Mesothelial cell of epicardium (in vitro differentiated cells): ENCODE results near the gene AUNIP. TPM values are rescaled to one million over a fixed set of nuclear protein-coding genes. Genes with fewer than 3 reads are reported as not detected.

Experiments
- DNase-seq, 2 experiments: peaks; one replicate each; pipeline ENCODE4 v3.0.0; 2021; ENCODE audit warnings: low spot score in 2 of 2; ENCODE audit not compliant: unreplicated experiment in 2 of 2
- H3K27ac Mint-ChIP-seq: 2 replicates; pipeline ENCODE4 v1.8.0; 2021; ENCODE audit warnings: mixed read lengths
- H3K27me3 Mint-ChIP-seq: 2 replicates; pipeline ENCODE4 v1.8.0; 2021; ENCODE audit warnings: low read depth, mixed read lengths
- H3K36me3 Mint-ChIP-seq: 2 replicates; pipeline ENCODE4 v1.8.0; 2021; ENCODE audit warnings: mixed read lengths
- H3K4me1 Mint-ChIP-seq: 2 replicates; pipeline ENCODE4 v1.8.0; 2021; ENCODE audit warnings: mixed read lengths
- H3K4me3 Mint-ChIP-seq: 2 replicates; pipeline ENCODE4 v1.8.0; 2021; ENCODE audit warnings: mild to moderate bottlenecking, moderate library complexity, mixed read lengths
- H3K9me3 Mint-ChIP-seq: 2 replicates; pipeline ENCODE4 v1.8.0; 2021; ENCODE audit warnings: mixed read lengths
- total RNA-seq: library from RNA; stranded (reverse); gene quantifications from 3 replicates; pipeline ENCODE4 v1.2.1, GENCODE V29; 2021
- TF ChIP-seq, protein P1 (sequence below): fragments of 200-600 bp; sonication (generic); IDR thresholded peaks from one replicate; pipeline ENCODE4 v1.5.0; 2021; ENCODE audit warnings: antibody characterized with exemption; ENCODE audit not compliant: unreplicated experiment

Gene AUNIP
- total RNA-seq, 1 donor from 2014 or later: 2.7 TPM

DNA sequence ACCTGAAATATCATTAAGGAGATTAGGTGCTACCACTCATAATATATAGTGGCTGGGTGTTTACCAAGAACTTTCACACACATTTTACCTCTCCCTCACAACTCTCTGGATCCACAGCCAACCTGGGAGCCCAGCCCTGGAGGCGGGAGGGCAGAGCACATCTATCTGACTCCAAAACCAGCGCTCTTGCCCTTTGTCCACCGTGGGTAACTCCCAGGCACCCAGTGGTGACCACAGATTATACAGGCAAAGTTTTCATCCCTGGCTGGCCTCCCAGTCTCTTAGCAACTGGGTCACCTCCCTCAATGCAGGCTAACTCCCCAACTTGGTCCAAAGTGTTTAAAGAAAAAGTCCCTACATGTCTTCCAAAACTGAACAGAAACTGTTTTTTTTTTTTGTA, 13.9 kb upstream of the AUNIP start:
- TF ChIP-seq, protein P1, sequence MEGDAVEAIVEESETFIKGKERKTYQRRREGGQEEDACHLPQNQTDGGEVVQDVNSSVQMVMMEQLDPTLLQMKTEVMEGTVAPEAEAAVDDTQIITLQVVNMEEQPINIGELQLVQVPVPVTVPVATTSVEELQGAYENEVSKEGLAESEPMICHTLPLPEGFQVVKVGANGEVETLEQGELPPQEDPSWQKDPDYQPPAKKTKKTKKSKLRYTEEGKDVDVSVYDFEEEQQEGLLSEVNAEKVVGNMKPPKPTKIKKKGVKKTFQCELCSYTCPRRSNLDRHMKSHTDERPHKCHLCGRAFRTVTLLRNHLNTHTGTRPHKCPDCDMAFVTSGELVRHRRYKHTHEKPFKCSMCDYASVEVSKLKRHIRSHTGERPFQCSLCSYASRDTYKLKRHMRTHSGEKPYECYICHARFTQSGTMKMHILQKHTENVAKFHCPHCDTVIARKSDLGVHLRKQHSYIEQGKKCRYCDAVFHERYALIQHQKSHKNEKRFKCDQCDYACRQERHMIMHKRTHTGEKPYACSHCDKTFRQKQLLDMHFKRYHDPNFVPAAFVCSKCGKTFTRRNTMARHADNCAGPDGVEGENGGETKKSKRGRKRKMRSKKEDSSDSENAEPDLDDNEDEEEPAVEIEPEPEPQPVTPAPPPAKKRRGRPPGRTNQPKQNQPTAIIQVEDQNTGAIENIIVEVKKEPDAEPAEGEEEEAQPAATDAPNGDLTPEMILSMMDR: no peak
- Mint-ChIP-seq H3K4me3 (peak overlapping the region; percentile 13), H3K27ac (peak overlapping the region; percentile 80), H3K36me3 (peaks cover 3% of the 10 kb centered on the region), H3K4me1 (peaks cover 33% of the 10 kb centered on the region), H3K9me3 (no peaks in the 10 kb centered on the region), H3K27me3 (no peaks in the 10 kb centered on the region)
- DNase-seq: no peak

DNA sequence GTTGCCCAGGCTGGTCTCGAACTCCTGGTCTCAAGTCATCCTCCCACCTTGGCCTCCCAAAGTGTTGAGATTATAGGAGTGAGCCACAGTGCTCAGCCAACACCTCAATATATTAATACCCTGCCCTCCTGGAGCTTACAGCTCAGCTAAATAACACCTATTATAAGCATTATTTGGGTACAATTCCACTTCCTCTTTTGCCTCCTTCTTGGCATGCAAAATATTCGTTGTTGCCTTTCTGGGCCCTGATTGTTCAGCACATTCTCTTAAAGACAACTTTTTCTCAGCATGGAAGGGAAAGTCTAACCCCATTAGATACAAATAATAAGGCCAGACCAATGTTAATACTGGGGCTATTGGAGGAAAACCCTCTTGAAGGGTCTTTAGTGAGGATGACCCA, 13.5 kb upstream of the AUNIP start:
- H3K27me3 Mint-ChIP-seq: no peaks in the 10 kb centered on the region
- H3K4me1 Mint-ChIP-seq: peaks cover 34% of the 10 kb centered on the region
- H3K4me3 Mint-ChIP-seq: no peak overlapping the region

DNA sequence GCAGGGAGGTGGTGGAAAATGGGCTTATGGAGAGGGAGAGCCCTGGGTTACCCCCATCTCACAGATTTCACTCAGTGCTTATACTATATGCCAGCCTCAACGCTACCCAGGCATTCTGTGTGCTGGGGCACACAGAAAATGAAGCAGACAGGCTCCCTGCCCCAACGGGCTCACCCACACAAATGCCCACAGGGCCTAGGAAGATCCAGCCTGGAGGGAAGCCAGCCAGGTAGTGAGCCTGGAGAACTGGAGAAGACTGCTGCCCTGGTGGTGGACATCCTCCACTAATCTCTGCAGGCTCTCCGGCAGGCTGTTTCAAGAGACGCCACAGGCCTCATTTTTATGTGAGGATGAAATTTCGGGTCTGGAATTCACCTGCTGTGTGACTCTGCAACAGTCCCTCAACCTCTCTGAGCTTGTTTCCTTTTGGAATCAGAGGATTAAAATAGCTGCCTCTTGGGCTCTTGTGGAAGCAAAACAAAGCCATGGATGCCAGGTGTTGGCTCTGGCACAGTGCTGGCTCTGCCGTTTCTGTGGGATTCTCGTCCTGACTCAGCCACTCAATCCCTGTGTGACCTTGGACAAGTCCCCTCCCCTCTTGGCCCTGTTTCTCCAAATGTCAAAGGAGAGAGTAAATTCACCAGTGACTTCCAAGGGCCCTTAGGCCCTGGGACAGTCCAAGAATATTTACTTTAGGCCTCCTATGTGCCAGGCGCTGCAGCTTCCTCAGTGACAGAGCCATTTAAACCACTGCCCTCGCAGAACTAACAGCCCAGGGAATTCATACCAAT, 12.6 kb upstream of the AUNIP start:
- Mint-ChIP-seq H3K27ac (peak overlapping the region; percentile 43), H3K27me3 (no peaks in the 10 kb centered on the region), H3K9me3 (no peaks in the 10 kb centered on the region), H3K4me3 (no peak overlapping the region), H3K4me1 (peaks cover 35% of the 10 kb centered on the region), H3K36me3 (peaks cover 3% of the 10 kb centered on the region)
- no peak for DNase-seq
- TF ChIP-seq, protein P1: no peak

More for the DNA sequence above, 13.5 kb upstream of the AUNIP start:
- DNase-seq: no peak
- H3K9me3 Mint-ChIP-seq: no peaks in the 10 kb centered on the region
- TF ChIP-seq, protein P1: no peak
- H3K27ac Mint-ChIP-seq: peak overlapping the region; percentile 80
- H3K36me3 Mint-ChIP-seq: peaks cover 3% of the 10 kb centered on the region

DNA sequence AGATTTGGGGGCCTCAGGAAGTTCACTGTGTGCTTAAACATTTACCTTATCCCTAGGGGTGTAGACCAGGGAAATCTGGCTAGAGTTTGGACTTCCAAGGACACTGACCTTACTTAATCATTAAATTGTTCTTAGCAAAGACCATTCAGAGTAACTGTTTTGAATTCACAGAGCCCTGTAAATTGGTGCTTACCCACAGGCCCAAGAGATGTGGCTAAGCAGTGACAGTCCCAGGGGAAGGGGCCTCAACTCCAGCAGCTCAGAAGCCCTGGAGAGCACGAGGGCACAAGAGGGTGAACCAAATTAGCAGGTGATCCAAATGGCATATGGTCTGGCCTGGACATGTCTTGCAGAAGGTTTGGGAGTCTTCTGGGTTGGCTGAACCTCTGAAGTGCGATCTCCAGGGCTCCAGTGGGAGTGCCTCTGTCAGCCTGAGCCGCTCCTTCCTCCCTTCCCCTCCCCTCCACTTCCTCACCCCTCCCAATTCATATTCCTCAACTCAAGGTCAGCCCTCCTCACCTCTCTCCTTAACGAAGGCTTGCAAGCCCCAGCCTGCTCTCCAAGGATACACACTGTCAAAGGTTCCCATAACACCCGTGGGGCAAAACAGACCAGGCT, 11.9 kb upstream of the AUNIP start:
- H3K4me1 Mint-ChIP-seq: peaks cover 28% of the 10 kb centered on the region
- TF ChIP-seq, protein P1: no peak
- H3K27ac Mint-ChIP-seq: peak overlapping the region; percentile 43
- H3K27me3 Mint-ChIP-seq: no peaks in the 10 kb centered on the region
- no peak overlapping the region for H3K4me3 Mint-ChIP-seq
- H3K9me3 Mint-ChIP-seq: no peaks in the 10 kb centered on the region
- DNase-seq: no peak
- H3K36me3 Mint-ChIP-seq: peaks cover 3% of the 10 kb centered on the region

DNA sequence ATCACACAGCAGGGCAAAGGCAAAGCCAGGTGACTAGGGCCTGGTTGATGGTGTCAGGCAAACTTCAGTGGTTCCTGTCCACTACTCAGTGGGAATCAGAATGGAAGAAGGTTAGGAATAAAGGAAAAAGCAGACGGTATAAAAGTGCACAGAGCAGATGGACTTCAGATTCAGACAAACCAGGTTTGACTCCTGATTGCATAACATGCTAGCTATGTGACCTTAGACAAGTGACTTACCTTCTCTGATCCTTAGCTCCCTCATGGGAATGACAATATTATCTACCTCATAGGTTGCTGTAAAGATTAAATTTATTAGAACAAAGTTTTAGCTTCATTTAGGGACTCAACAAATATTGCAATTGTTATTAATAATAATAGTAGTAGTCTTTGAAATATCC, 11.4 kb upstream of the AUNIP start:
- Mint-ChIP-seq H3K4me1 (peaks cover 25% of the 10 kb centered on the region), H3K27me3 (no peaks in the 10 kb centered on the region), H3K27ac (peak overlapping the region; percentile 61), H3K4me3 (no peak overlapping the region), H3K9me3 (no peaks in the 10 kb centered on the region), H3K36me3 (peaks cover 3% of the 10 kb centered on the region)
- TF ChIP-seq, protein P1: no peak
- DNase-seq: no peak
